Mesodermal cell (in vitro differentiated cells): ENCODE data around the gene R3HDM1.

Experiments
- H3K27ac ChIP-seq: 2 replicates; pipeline ENCODE4 v1.7.0; 2013; ENCODE audit warnings: mild to moderate bottlenecking, low read depth, low read length, moderate library complexity; ENCODE audit not compliant: severe bottlenecking
- H3K36me3 ChIP-seq: 2 replicates; pipeline ENCODE4 v1.7.1; 2013; ENCODE audit warnings: mild to moderate bottlenecking, low read length, moderate library complexity; ENCODE audit not compliant: control insufficient read depth, insufficient read depth
- H3K4me1 ChIP-seq: one replicate; pipeline ENCODE4 v1.7.1; 2013; ENCODE audit warnings: mild to moderate bottlenecking, low read length; ENCODE audit not compliant: insufficient read depth, control insufficient read depth, poor library complexity, severe bottlenecking
- H3K4me3 ChIP-seq: 2 replicates; pipeline ENCODE4 v1.7.0; 2013; ENCODE audit warnings: low read length, control low read depth, mild to moderate bottlenecking; ENCODE audit not compliant: insufficient read depth, poor library complexity, severe bottlenecking; ENCODE audit errors: extremely low read depth
- H3K9me3 ChIP-seq: 2 replicates; pipeline ENCODE4 v1.7.1; 2013; ENCODE audit warnings: mild to moderate bottlenecking, low read length, moderate library complexity; ENCODE audit not compliant: control insufficient read depth
- WGBS, 2 experiments: methylation state at CpG; one replicate each; pipeline ENCODE4 v1.1.5; 2013; ENCODE audit warnings: missing lambda C conversion rate in 2 of 2; ENCODE audit not compliant: insufficient coverage in 2 of 2; 5-methylcytosine and 5-hydroxymethylcytosine counted together

The R3HDM1 gene

GRCh38 chr2:135742325-135742757, 211.1 kb downstream of the R3HDM1 start:
- Histone ChIP-seq H3K4me3 (peak overlapping the region; percentile 87), H3K4me1 (peaks cover 7% of the 10 kb centered on the region), H3K9me3 (no peaks in the 10 kb centered on the region), H3K27ac (peak overlapping the region; percentile 98), H3K36me3 (peaks cover 15% of the 10 kb centered on the region)
- WGBS, 2 experiments, result 0% methylated on average over 26 to 30 of the region's 34 CpGs

- H3K27ac ChIP-seq, result no peak overlapping the region
Measured at GRCh38 chr2:135743860-135744259, 212.6 kb downstream of the R3HDM1 start.

DNA sequence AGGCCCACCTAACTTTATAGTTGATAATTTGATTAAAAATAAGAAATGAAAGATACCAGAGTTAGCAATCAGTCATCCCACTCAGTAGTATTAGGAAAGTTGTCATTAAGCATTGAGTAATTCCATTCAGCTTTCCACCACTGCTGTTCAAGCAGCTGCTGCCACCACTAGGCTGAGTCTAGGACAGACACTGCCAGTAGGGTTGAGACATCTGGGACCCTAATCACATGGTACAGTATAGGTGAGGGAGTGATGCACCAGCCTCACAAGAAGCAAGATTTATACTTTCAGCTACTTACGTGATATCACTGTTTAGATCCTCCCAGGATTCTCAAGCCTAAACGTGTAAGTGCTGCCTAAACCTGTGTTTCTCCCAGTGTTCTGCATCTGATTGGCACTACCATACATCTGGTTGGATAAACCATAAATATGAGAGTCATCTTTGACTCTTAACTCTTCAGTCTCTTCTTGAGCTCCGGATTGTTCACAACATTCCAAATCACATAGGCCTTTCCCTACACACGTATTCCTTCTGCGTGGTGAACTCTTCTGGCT, 213.6 kb downstream of the R3HDM1 start:
- H3K27ac ChIP-seq, result no peak overlapping the region

More at GRCh38 chr2:135743860-135744259, 212.6 kb downstream of the R3HDM1 start:
- Histone ChIP-seq H3K36me3 (peaks cover 31% of the 10 kb centered on the region), H3K4me3 (peak overlapping the region; percentile 87), H3K4me1 (peaks cover 7% of the 10 kb centered on the region), H3K9me3 (no peaks in the 10 kb centered on the region)
- whole genome bisulfite sequencing, 2 experiments, result 90% methylated on average over 1 of the region's 1 CpG; no CpG with 5 or more reads in 1 of the 2 experiments

DNA sequence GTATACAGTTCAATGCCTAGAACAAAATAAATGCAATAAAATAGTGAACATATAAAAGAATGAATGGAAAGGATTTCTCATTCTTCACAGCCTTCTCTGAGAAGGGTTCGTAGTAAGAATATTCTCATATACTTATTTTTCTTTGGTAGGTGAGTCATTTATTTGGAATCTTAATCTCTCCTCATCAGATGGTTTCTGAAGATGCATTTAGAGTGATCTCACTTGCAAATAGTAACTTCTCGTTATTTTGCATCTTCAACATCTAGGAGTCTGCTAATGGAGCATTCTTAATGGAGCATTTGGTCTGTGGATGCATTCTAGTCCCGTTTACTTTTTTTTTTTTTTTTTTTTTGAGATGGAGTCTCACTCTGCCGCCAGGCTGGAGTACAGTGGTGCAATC, 214.3 kb downstream of the R3HDM1 start:
- H3K4me1 ChIP-seq, result peaks cover 7% of the 10 kb centered on the region
- no peak overlapping the region for H3K4me3 ChIP-seq
- no peak overlapping the region for H3K27ac ChIP-seq
- peaks cover 46% of the 10 kb centered on the region for H3K36me3 ChIP-seq
- H3K9me3 ChIP-seq, result no peaks in the 10 kb centered on the region
- 100% methylated on average over 1 of the region's 4 CpGs for WGBS, 2 experiments

More for the DNA sequence above, 213.6 kb downstream of the R3HDM1 start:
- Histone ChIP-seq H3K36me3 (peaks cover 39% of the 10 kb centered on the region), H3K4me1 (peaks cover 7% of the 10 kb centered on the region), H3K4me3 (no peak overlapping the region), H3K9me3 (no peaks in the 10 kb centered on the region)
- WGBS, 2 experiments, result 89 to 95% methylated on average over 4 to 5 of the region's 5 CpGs

DNA sequence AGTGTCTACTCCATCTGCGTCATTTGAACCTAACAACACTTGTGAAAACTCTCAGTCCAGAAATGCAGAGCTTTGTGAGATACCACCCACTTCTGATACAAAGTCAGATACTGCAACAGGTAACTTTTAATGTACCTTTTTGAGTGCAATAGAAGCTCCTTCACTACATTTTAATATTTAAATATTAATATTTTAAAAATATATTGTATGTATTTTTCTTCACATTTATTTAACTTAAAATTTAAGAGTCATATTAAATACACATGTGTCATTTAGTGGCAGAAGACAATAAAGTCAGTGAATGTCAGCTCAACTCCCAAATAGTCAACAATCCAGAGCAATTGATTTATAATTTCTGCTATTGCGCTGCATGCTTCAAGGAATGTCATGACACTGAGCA, 224.3 kb downstream of the R3HDM1 start:
- H3K9me3 ChIP-seq, result peaks cover 12% of the 10 kb centered on the region
- H3K4me3 ChIP-seq, result no peak overlapping the region
- H3K27ac ChIP-seq, result no peak overlapping the region
- 100% methylated on average over 1 of the region's 2 CpGs for WGBS, 2 experiments
- no peaks in the 10 kb centered on the region for H3K4me1 ChIP-seq
- H3K36me3 ChIP-seq, result peaks cover 86% of the 10 kb centered on the region

GRCh38 chr2:135756692-135757091, 225.4 kb downstream of the R3HDM1 start:
- Histone ChIP-seq H3K36me3 (peaks cover 93% of the 10 kb centered on the region), H3K4me1 (no peaks in the 10 kb centered on the region), H3K4me3 (no peak overlapping the region), H3K9me3 (peaks cover 12% of the 10 kb centered on the region), H3K27ac (no peak overlapping the region)
- 100% methylated on average over 1 of the region's 1 CpG; no CpG with 5 or more reads in 1 of the 2 experiments for WGBS, 2 experiments

- Histone ChIP-seq H3K9me3 (no peaks in the 10 kb centered on the region), H3K4me3 (no peak overlapping the region), H3K27ac (no peak overlapping the region), H3K36me3 (peaks cover 94% of the 10 kb centered on the region), H3K4me1 (no peaks in the 10 kb centered on the region)
Measured at GRCh38 chr2:135762022-135762421, 230.7 kb downstream of the R3HDM1 start.

- no peaks in the 10 kb centered on the region for H3K4me1 ChIP-seq
- H3K27ac ChIP-seq, result no peak overlapping the region
- H3K36me3 ChIP-seq, result peaks cover 94% of the 10 kb centered on the region
- WGBS, 2 experiments, result 100% methylated on average over 1 of the region's 1 CpG
- no peak overlapping the region for H3K4me3 ChIP-seq
- no peaks in the 10 kb centered on the region for H3K9me3 ChIP-seq
Measured at GRCh38 chr2:135762530-135762929, 231.2 kb downstream of the R3HDM1 start.

DNA sequence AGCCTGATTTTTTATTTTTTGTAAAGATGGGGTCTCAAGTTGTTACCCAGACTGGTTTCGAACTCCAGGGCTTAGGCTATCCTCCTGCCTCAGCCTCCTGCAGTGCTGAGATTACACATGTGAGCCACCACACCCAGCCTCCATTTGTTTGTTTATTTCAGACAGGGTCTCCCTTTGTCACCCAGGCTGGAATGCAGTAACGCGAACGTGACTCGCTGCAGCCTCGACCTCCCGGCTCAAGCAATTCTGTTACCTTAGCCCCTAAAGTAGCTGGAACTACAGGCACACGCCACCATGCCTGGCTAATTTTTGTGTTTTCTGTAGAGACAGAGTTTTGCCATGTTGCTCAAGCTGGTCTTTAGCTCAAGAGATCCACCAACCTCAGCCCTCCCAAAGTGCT, 237.6 kb downstream of the R3HDM1 start:
- H3K27ac ChIP-seq, result no peak overlapping the region
- H3K9me3 ChIP-seq, result no peaks in the 10 kb centered on the region
- H3K36me3 ChIP-seq, result peaks cover 92% of the 10 kb centered on the region
- H3K4me1 ChIP-seq, result no peaks in the 10 kb centered on the region
- H3K4me3 ChIP-seq, result no peak overlapping the region
- 87 to 90% methylated on average over 7 to 8 of the region's 8 CpGs for WGBS, 2 experiments

GRCh38 chr2:135773319-135773718, 242.0 kb downstream of the R3HDM1 start:
- no peak overlapping the region for H3K27ac ChIP-seq
- H3K4me1 ChIP-seq, result no peaks in the 10 kb centered on the region
- no peaks in the 10 kb centered on the region for H3K9me3 ChIP-seq
- no peak overlapping the region for H3K4me3 ChIP-seq
- peaks cover 85% of the 10 kb centered on the region for H3K36me3 ChIP-seq
- 100% methylated on average over 1 of the region's 2 CpGs; no CpG with 5 or more reads in 1 of the 2 experiments for WGBS, 2 experiments

GRCh38 chr2:135773917-135774316, 242.6 kb downstream of the R3HDM1 start:
- Histone ChIP-seq H3K4me1 (no peaks in the 10 kb centered on the region), H3K9me3 (no peaks in the 10 kb centered on the region), H3K36me3 (peaks cover 85% of the 10 kb centered on the region), H3K4me3 (no peak overlapping the region), H3K27ac (no peak overlapping the region)
